ENCODE data around the gene KCTD2.
"Not testable (repeated sequence)": the region's sequence is repeated elsewhere in the genome, so short reads cannot be mapped to it uniquely, and the experiment has no call there.

Gene KCTD2

GRCh38 chr17:75004371-75004770 lies 42.7 kb upstream of the KCTD2 start:
- DNase-seq (ENCODE audit: low read depth): no peak
- no peak overlapping the region for H3K4me3 ChIP-seq (replicated peaks; ENCODE audit: low read depth, low read length)
- TF ChIP-seq, protein P1, sequence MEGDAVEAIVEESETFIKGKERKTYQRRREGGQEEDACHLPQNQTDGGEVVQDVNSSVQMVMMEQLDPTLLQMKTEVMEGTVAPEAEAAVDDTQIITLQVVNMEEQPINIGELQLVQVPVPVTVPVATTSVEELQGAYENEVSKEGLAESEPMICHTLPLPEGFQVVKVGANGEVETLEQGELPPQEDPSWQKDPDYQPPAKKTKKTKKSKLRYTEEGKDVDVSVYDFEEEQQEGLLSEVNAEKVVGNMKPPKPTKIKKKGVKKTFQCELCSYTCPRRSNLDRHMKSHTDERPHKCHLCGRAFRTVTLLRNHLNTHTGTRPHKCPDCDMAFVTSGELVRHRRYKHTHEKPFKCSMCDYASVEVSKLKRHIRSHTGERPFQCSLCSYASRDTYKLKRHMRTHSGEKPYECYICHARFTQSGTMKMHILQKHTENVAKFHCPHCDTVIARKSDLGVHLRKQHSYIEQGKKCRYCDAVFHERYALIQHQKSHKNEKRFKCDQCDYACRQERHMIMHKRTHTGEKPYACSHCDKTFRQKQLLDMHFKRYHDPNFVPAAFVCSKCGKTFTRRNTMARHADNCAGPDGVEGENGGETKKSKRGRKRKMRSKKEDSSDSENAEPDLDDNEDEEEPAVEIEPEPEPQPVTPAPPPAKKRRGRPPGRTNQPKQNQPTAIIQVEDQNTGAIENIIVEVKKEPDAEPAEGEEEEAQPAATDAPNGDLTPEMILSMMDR (IDR thresholded peaks at IDR 0.05; ENCODE audit: low read length, missing control alignments): no peak

DNA sequence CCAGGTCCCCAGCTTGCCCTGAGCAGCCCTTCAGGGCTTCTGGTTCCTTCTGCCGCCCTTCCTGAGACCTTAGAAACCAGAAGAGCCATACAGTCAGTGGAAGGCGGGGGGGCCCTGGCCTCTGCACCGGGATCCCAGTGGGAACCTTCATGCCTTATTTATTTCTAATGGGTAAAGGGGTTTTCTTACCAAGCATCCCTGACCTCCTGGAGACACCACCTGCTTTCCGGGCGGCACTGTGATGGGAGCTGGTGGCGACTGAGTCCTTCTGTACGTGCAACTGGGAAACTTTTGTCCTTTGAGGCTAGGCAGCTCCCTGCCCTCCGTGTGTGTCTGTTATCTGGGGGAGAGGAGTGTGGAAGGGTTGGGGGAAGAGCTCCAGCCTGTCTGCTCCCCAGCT lies 41.7 kb upstream of the KCTD2 start:
- H3K4me3 ChIP-seq (replicated peaks; ENCODE audit: low read depth, low read length): no peak overlapping the region
- TF ChIP-seq, protein P1 (IDR thresholded peaks at IDR 0.05; ENCODE audit: low read length, missing control alignments): no peak
- no peak for DNase-seq (ENCODE audit: low read depth)

- not testable (repeated sequence) for H3K4me3 ChIP-seq (replicated peaks; ENCODE audit: low read depth, low read length); DNase-seq (ENCODE audit: low read depth)
These were observed 40.9 kb upstream of the KCTD2 start for GRCh38 chr17:75006084-75006483.

DNA sequence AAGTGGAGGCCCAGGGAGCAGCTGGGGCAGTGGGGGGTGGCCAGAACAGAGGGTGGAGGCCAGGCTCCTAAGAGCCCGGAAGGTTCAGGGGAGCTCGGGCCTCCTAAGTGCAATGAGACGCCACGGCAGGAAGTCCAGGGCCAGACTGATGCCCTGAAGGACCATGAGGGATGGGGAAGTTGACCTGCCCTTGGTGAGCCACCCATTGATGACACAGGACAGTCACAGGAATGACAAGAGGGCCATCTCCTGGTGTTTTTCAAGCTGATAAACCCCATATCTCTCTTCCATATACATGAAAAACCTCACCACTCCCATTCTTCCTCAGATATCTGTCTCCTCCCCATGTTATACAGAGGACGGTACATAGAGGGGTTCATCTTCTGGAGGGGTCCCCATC lies 40.4 kb upstream of the KCTD2 start:
- H3K4me3 ChIP-seq (replicated peaks; ENCODE audit: low read depth, low read length): no peak overlapping the region
- DNase-seq (ENCODE audit: low read depth): no peak
- TF ChIP-seq, protein P1 (IDR thresholded peaks at IDR 0.05; ENCODE audit: low read length, missing control alignments): no peak

GRCh38 chr17:75008373-75008772 lies 38.7 kb upstream of the KCTD2 start:
- DNase-seq (ENCODE audit: low read depth): no peak
- TF ChIP-seq, protein P1 (IDR thresholded peaks at IDR 0.05; ENCODE audit: low read length, missing control alignments): no peak
- no peak overlapping the region for H3K4me3 ChIP-seq (replicated peaks; ENCODE audit: low read depth, low read length)

DNA sequence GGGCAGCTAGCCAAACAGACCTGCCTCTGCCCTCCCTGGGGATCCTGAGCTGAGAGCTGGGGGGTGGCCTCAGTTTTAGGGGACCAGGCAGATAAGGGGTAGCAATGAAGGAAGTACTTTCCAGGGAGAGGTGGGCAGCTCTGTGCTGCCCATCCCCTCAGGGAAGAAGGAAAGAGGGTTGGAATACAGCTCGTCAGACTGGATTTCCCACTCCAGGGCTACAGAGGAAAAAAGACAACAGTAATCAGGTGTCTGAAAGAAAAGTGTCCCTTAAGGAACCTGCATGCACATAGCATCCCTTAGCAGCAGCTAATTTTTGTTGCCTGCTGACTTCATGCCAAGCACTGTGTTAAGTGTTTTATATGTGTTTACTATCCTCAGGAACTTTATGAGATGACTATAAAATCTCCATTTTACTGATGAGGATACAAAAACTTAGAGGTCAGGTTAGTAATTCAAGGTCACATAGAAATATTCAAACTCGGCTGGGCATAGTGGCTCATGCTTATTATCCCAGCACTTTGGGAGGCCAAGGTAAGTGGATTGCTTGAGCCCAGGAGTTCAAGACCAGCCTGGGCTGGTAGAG lies 37.8 kb upstream of the KCTD2 start:
- no peak for DNase-seq (ENCODE audit: low read depth)
- TF ChIP-seq, protein P1 (IDR thresholded peaks at IDR 0.05; ENCODE audit: low read length, missing control alignments): no peak
- H3K4me3 ChIP-seq (replicated peaks; ENCODE audit: low read depth, low read length): no peak overlapping the region

DNA sequence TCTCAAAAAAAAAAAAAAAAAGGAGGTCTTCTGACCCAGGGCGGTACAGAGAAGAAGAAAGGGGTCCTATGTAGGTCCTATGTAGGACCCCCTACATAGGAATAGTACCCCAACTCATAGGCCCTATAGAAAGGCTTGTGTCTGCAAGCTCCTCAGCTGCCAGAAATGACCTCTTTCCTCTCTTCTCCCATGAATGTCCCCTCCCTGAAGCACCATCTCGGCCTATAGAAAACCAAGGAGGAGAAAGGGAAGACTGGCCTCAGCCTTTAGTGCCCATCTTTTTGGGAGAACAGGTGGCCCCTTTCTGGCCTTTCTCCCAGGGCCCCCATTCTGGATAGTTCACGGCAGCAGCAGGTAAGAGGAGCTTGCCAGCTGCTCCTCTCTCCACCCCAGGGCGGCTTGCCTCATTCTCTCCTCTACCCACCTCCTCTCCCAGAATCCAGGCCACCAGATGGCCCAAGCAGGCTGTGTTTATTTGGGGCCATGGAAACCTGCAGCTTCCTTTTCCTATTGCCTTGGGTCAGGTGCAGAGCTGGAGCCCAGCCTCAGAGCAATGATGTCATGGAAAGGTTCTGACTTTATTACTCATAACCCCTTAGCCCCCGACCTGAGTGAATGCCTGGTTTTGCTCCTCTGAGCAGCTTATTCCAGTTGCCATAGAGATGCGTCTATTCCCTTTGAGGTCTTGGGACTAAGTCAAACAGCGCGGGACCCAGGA lies 36.2 kb upstream of the KCTD2 start:
- TF ChIP-seq, protein P1 (IDR thresholded peaks at IDR 0.05; ENCODE audit: low read length, missing control alignments): no peak
- no peak overlapping the region for H3K4me3 ChIP-seq (replicated peaks; ENCODE audit: low read depth, low read length)
- DNase-seq (ENCODE audit: low read depth): peak; percentile 42

All from fibroblast of pulmonary artery (primary cell).